ENCODE results near the gene TYSND1.

DNA sequence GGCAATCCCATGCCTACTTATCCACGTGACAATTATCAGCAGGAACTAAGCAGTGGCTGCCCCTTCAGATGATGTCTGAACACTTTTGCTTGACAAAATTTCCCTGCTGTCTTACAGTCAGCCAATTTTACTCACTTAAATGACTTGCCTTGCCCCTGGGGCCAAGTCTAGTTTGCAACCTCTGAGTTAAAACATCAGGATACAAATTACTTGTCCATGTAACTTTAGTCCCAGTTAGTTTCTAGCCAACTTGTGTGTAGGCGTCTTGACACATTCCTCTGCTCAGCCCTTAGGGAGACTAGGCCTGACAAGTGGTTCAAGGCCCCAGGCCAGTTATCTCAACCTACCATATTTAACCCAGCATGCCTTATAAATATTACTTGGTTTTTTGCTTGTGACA, 11.6 kb upstream of the TYSND1 start:
- TF ChIP-seq, protein P1, sequence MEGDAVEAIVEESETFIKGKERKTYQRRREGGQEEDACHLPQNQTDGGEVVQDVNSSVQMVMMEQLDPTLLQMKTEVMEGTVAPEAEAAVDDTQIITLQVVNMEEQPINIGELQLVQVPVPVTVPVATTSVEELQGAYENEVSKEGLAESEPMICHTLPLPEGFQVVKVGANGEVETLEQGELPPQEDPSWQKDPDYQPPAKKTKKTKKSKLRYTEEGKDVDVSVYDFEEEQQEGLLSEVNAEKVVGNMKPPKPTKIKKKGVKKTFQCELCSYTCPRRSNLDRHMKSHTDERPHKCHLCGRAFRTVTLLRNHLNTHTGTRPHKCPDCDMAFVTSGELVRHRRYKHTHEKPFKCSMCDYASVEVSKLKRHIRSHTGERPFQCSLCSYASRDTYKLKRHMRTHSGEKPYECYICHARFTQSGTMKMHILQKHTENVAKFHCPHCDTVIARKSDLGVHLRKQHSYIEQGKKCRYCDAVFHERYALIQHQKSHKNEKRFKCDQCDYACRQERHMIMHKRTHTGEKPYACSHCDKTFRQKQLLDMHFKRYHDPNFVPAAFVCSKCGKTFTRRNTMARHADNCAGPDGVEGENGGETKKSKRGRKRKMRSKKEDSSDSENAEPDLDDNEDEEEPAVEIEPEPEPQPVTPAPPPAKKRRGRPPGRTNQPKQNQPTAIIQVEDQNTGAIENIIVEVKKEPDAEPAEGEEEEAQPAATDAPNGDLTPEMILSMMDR (conservative IDR thresholded peaks at IDR 0.05; ENCODE audit: low read length): no peak
- TF ChIP-seq EZH2phosphoT487 (IDR thresholded peaks at IDR 0.05; ENCODE audit: borderline replicate concordance): no peak

Data from Loucy (cell line).